Esophagus squamous epithelium (tissue), 4 donors: ENCODE results near the gene PGAP6.

Experiments used
- CTCF ChIP-seq, 6 experiments: fragments of 450-650 bp in 4 of 6; fragments of 200-600 bp in 2 of 6; sonication (generic) in 2 of 6; IDR thresholded peaks; one replicate each; pipeline ENCODE4 v1.5.1; 2016 to 2019; ENCODE audit warnings: antibody characterized with exemption in 6 of 6, mild to moderate bottlenecking in 4 of 6, moderate library complexity in 4 of 6
- POLR2A ChIP-seq, 4 donors: fragments of 450-650 bp; IDR thresholded peaks; one replicate each; pipeline ENCODE4 v1.6.1; 2017; ENCODE audit warnings: antibody characterized with exemption in 4 of 4, mild to moderate bottlenecking in 4 of 4, moderate library complexity in 3 of 4

GRCh38 chr16:430904-431303, 49.1 kb upstream of the PGAP6 start:
- TF ChIP-seq CTCF (IDR thresholded peaks at IDR 0.05) (no peak), POLR2A (IDR thresholded peaks at IDR 0.05) (no peak)
